Mesothelial cell of epicardium (in vitro differentiated cells): ENCODE data around the gene RAD51B. TPM values are rescaled to one million over a fixed set of nuclear protein-coding genes. Genes with fewer than 3 reads are reported as not detected.

Experiments
- DNase-seq, 2 experiments: peaks; one replicate each; pipeline ENCODE4 v3.0.0; 2021; ENCODE audit warnings: low spot score in 2 of 2; ENCODE audit not compliant: unreplicated experiment in 2 of 2
- H3K27ac Mint-ChIP-seq: 2 replicates; pipeline ENCODE4 v1.8.0; 2021; ENCODE audit warnings: mixed read lengths
- H3K27me3 Mint-ChIP-seq: 2 replicates; pipeline ENCODE4 v1.8.0; 2021; ENCODE audit warnings: low read depth, mixed read lengths
- H3K36me3 Mint-ChIP-seq: 2 replicates; pipeline ENCODE4 v1.8.0; 2021; ENCODE audit warnings: mixed read lengths
- H3K4me1 Mint-ChIP-seq: 2 replicates; pipeline ENCODE4 v1.8.0; 2021; ENCODE audit warnings: mixed read lengths
- H3K4me3 Mint-ChIP-seq: 2 replicates; pipeline ENCODE4 v1.8.0; 2021; ENCODE audit warnings: mild to moderate bottlenecking, moderate library complexity, mixed read lengths
- H3K9me3 Mint-ChIP-seq: 2 replicates; pipeline ENCODE4 v1.8.0; 2021; ENCODE audit warnings: mixed read lengths
- total RNA-seq: library from RNA; stranded (reverse); gene quantifications from 3 replicates; pipeline ENCODE4 v1.2.1, GENCODE V29; 2021
- TF ChIP-seq, protein P1 (sequence below): fragments of 200-600 bp; sonication (generic); IDR thresholded peaks from one replicate; pipeline ENCODE4 v1.5.0; 2021; ENCODE audit warnings: antibody characterized with exemption; ENCODE audit not compliant: unreplicated experiment

RAD51B gene
- total RNA-seq, 1 donor from 2014 or later, result 34.7 TPM

DNA sequence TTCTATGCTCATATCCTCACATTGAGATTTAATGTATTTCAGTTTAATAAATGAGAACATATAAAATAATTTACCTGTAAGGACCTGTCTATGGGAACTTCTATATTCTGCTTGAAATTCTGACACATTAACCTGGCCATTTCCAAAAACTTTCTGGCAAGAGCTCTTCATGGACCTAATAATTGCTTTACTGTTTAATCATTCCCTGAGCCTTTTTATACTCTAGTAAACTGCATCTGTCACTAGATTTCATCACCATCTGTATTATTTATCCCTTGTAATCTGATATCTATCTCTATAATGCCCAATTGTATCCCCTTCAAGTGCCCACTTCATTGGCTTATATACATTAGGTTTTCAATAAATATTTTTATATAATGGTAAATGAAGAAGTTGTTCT, 327.7 kb downstream of the RAD51B start:
- peaks cover 38% of the 10 kb centered on the region for H3K9me3 Mint-ChIP-seq
- no peaks in the 10 kb centered on the region for H3K27me3 Mint-ChIP-seq
- DNase-seq, result no peak
- no peak overlapping the region for H3K4me3 Mint-ChIP-seq
- TF ChIP-seq, protein P1, sequence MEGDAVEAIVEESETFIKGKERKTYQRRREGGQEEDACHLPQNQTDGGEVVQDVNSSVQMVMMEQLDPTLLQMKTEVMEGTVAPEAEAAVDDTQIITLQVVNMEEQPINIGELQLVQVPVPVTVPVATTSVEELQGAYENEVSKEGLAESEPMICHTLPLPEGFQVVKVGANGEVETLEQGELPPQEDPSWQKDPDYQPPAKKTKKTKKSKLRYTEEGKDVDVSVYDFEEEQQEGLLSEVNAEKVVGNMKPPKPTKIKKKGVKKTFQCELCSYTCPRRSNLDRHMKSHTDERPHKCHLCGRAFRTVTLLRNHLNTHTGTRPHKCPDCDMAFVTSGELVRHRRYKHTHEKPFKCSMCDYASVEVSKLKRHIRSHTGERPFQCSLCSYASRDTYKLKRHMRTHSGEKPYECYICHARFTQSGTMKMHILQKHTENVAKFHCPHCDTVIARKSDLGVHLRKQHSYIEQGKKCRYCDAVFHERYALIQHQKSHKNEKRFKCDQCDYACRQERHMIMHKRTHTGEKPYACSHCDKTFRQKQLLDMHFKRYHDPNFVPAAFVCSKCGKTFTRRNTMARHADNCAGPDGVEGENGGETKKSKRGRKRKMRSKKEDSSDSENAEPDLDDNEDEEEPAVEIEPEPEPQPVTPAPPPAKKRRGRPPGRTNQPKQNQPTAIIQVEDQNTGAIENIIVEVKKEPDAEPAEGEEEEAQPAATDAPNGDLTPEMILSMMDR, result no peak
- H3K4me1 Mint-ChIP-seq, result peaks cover 40% of the 10 kb centered on the region
- H3K27ac Mint-ChIP-seq, result peak overlapping the region; percentile 83
- peaks cover 33% of the 10 kb centered on the region for H3K36me3 Mint-ChIP-seq

DNA sequence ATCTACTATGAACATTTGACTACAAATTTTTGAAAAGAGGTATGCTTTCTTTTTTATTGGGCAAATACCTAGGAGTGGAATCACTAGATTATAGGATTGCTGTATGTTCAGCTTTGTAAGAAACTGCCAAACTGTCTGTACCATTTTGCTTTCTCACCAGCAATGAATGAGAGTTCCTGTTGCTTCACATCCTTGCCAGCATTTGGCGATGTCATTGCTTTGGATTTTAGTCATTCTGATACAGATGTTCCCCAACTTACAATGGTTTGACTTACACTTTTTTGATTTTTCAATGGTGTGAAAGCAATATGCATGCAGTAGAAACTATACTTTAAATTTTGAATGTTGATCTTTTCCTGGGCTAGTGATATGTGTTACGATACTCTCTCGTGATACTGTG, 328.7 kb downstream of the RAD51B start:
- peaks cover 33% of the 10 kb centered on the region for H3K4me1 Mint-ChIP-seq
- H3K27ac Mint-ChIP-seq, result no peak overlapping the region
- H3K27me3 Mint-ChIP-seq, result no peaks in the 10 kb centered on the region
- TF ChIP-seq, protein P1, result no peak
- no peak for DNase-seq
- H3K9me3 Mint-ChIP-seq, result peaks cover 47% of the 10 kb centered on the region
- H3K36me3 Mint-ChIP-seq, result peaks cover 40% of the 10 kb centered on the region
- H3K4me3 Mint-ChIP-seq, result no peak overlapping the region

DNA sequence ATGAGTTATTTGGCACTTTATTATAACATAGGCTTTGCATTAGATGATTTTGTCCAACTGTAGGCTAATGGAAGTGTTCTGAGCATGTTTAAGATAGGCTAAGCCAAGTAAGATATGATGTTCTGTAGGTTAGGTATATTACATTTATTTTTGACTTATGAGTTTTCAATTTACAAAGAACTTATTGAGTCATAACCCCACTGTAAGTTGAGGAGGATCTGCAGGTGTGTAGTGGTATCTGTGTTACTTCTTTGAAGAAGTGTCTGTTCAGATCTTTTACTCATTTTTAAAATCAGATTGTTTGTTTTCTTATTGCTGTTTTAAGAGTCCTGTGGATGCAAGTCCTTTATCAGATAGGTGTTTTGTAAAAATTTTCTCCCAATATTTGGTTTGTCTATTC, 329.2 kb downstream of the RAD51B start:
- no peak for DNase-seq
- peaks cover 28% of the 10 kb centered on the region for H3K4me1 Mint-ChIP-seq
- H3K4me3 Mint-ChIP-seq, result no peak overlapping the region
- H3K36me3 Mint-ChIP-seq, result peaks cover 44% of the 10 kb centered on the region
- H3K27ac Mint-ChIP-seq, result no peak overlapping the region
- TF ChIP-seq, protein P1, result no peak
- no peaks in the 10 kb centered on the region for H3K27me3 Mint-ChIP-seq
- peaks cover 51% of the 10 kb centered on the region for H3K9me3 Mint-ChIP-seq

DNA sequence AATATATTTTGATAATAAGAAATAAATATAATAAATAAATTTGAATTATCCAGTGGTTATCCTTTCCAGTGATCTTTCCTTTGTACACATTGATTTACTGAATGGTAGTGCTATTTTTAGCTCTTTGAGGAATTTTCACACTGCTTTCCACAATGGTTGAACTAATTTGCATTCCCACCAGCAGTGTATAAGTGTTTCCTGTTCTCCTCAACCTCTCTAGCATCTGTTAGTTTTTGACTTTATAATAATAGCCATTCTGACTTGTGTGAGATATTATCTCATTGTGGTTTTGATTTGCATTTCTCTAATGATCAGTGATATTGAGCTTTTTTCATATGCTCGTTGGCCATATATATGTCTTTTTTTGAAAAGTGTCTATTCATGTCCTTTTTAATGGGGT, 333.7 kb downstream of the RAD51B start:
- Mint-ChIP-seq H3K36me3 (peaks cover 52% of the 10 kb centered on the region), H3K9me3 (peaks cover 57% of the 10 kb centered on the region)
- TF ChIP-seq, protein P1, result no peak

DNA sequence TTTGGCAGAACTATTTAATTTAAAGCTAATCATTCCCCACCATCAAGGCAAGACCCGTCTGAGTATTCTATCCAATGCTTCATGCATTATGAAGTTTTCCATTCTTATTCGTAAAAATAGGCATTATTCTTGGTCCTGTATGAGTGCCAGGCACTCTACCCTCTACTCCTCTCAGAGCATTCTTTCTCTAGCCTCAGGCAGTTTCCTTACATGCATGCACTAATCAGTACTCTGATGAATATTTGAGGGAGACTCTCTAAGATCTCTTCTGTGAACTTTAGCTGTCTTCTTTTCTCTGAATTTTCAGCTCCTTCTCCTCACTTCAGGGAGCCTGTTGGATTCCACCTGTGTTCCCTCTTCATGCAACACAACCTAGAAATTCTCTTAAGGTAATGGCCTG, 334.7 kb downstream of the RAD51B start:
- H3K27me3 Mint-ChIP-seq, result no peaks in the 10 kb centered on the region
- H3K4me3 Mint-ChIP-seq, result no peak overlapping the region
- TF ChIP-seq, protein P1, result no peak
- no peak overlapping the region for H3K27ac Mint-ChIP-seq
- peaks cover 23% of the 10 kb centered on the region for H3K4me1 Mint-ChIP-seq
- H3K36me3 Mint-ChIP-seq, result peaks cover 42% of the 10 kb centered on the region
- peaks cover 47% of the 10 kb centered on the region for H3K9me3 Mint-ChIP-seq
- DNase-seq, result no peak

More for the DNA sequence above, 333.7 kb downstream of the RAD51B start:
- Mint-ChIP-seq H3K4me1 (peaks cover 17% of the 10 kb centered on the region), H3K27ac (no peak overlapping the region), H3K27me3 (no peaks in the 10 kb centered on the region), H3K4me3 (no peak overlapping the region)
- no peak for DNase-seq

DNA sequence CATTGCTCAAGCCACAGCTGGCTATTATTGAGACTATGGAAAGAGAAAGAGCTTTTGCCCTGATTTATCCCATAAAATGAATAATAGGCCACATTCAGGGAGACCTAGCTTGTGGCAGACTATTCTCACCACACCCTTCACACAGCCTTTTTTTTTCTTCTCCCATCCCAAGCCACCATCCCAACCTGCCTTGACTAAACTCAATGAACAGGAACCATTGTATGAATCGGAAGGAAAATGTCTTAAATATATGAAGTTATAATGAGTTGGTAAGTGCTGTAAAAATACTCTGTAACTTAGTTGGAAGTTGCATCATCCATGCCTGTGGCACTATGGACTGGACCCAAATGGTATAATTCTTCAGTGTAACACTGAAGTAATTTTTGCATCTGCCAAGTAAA, 338.4 kb downstream of the RAD51B start:
- DNase-seq, result no peak
- Mint-ChIP-seq H3K9me3 (peaks cover 19% of the 10 kb centered on the region), H3K27me3 (no peaks in the 10 kb centered on the region), H3K4me1 (peaks cover 46% of the 10 kb centered on the region), H3K36me3 (peaks cover 16% of the 10 kb centered on the region), H3K4me3 (no peak overlapping the region), H3K27ac (peak overlapping the region; percentile 44)
- TF ChIP-seq, protein P1, result no peak
